ENCODE data around the gene MATN4.

Gene MATN4

GRCh38 chr20:45313065-45313695 lies 5.1 kb upstream of the MATN4 start:
- DNase-seq = no peak

GRCh38 chr20:45312241-45312640 lies 4.1 kb upstream of the MATN4 start:
- no peak for DNase-seq

GRCh38 chr20:45311589-45312211 lies 3.6 kb upstream of the MATN4 start:
- DNase-seq = peak in 4 of 6 experiments; percentile 17 to 38 (median 18)

GRCh38 chr20:45309075-45309474 lies 976 bp upstream of the MATN4 start:
- no peak for DNase-seq

- no peak for DNase-seq
Measured at GRCh38 chr20:45307076-45307640, 941 bp downstream of the MATN4 start.

- peak in 5 of 6 experiments; percentile 17 to 24 (median 21) for DNase-seq
Measured at GRCh38 chr20:45306431-45306982, 1.6 kb downstream of the MATN4 start, which contains the start of gene RBPJL. RBPJL (plus strand) TSS chr20:45306840; CDS start chr20:45306923, 83 bp downstream.

GRCh38 chr20:45305262-45305661 lies 2.8 kb downstream of the MATN4 start:
- DNase-seq = no peak

GRCh38 chr20:45304464-45304999 lies 3.6 kb downstream of the MATN4 start:
- no peak for DNase-seq

GRCh38 chr20:45303586-45304463 lies 4.3 kb downstream of the MATN4 start:
- DNase-seq = no peak

GRCh38 chr20:45301824-45302271 lies 6.3 kb downstream of the MATN4 start:
- no peak for DNase-seq

GRCh38 chr20:45300961-45301360 lies 7.1 kb downstream of the MATN4 start:
- no peak for DNase-seq

- no peak for DNase-seq
Measured at GRCh38 chr20:45299786-45300185, 8.3 kb downstream of the MATN4 start.

- DNase-seq = no peak
Measured at GRCh38 chr20:45297786-45298497, 10.2 kb downstream of the MATN4 start.

- DNase-seq = no peak
Measured at GRCh38 chr20:45294659-45295058, 13.4 kb downstream of the MATN4 start.

- no peak for DNase-seq
Measured at GRCh38 chr20:45294003-45294368, 14.1 kb downstream of the MATN4 start.

GRCh38 chr20:45293041-45294002 lies 14.8 kb downstream of the MATN4 start:
- DNase-seq = peak; percentile 32 to 71 (median 62)

- DNase-seq = no peak
Measured at GRCh38 chr20:45292343-45292742, 15.8 kb downstream of the MATN4 start.

GRCh38 chr20:45291526-45291925 lies 16.6 kb downstream of the MATN4 start:
- DNase-seq = no peak

GRCh38 chr20:45290677-45291355 lies 17.3 kb downstream of the MATN4 start:
- peak in 5 of 6 experiments; percentile 16 to 69 (median 41) for DNase-seq
